ENCODE data around the gene FAM240B. TPM values are rescaled to one million over a fixed set of nuclear protein-coding genes. Genes with fewer than 3 reads are reported as not detected.

Gene FAM240B
- total RNA-seq, 1 donor from 2014 or later = not detected

DNA sequence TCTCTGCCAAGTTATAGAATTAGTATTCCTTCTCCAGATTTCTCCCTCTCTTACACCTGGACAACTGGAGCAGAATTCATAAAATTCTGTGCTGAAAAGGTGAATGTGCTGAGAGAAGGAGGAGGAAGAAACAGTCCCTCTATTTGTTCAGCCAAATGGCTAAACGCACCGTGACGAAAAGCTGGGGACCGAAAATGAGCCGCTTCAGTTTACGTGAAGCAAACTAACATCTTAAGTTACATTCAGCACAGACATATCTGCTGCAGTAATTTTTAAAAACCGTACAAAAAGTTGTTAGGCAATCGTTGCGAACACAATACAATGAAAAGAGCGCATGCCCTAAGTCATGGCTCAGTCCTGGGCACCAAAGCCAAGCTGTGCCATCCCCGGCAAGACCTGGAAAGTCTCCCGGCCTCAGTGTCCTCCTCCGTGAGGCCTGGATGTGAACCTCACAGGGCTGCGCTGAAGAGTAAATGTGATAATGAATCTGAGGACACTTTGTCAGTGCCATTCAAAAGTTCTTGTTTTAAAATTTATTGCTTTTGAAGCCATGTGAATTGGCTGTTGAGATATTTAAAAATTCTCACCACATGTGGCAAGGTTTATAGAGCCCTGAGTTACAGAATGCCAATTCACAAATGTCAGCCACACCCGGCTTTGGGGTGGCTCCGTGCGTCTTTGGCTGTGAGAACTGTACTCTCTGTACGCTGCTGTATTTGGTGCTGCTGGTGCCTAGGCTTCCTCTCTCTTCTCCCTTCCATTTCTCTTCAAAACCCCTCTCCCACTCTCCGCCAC lies 46.3 kb downstream of the FAM240B start:
- TF ChIP-seq CTCF (conservative IDR thresholded peaks at IDR 0.05; ENCODE audit: low read depth, low read length) = no peak
- no peak for DNase-seq (ENCODE audit: low read depth)
- H3K4me3 ChIP-seq (ENCODE audit: low read depth, low read length) = no peak overlapping the region

GRCh38 chr9:38671748-38672147 lies 48.2 kb downstream of the FAM240B start:
- DNase-seq (ENCODE audit: low read depth) = no peak
- peak overlapping the region; percentile 40 for H3K4me3 ChIP-seq (ENCODE audit: low read depth, low read length)
- no peak for TF ChIP-seq CTCF (conservative IDR thresholded peaks at IDR 0.05; ENCODE audit: low read depth, low read length)

GRCh38 chr9:38671372-38671731 lies 48.6 kb downstream of the FAM240B start:
- no peak overlapping the region for H3K4me3 ChIP-seq (ENCODE audit: low read depth, low read length)
- no peak for DNase-seq (ENCODE audit: low read depth)
- TF ChIP-seq CTCF (conservative IDR thresholded peaks at IDR 0.05; ENCODE audit: low read depth, low read length) = no peak

DNA sequence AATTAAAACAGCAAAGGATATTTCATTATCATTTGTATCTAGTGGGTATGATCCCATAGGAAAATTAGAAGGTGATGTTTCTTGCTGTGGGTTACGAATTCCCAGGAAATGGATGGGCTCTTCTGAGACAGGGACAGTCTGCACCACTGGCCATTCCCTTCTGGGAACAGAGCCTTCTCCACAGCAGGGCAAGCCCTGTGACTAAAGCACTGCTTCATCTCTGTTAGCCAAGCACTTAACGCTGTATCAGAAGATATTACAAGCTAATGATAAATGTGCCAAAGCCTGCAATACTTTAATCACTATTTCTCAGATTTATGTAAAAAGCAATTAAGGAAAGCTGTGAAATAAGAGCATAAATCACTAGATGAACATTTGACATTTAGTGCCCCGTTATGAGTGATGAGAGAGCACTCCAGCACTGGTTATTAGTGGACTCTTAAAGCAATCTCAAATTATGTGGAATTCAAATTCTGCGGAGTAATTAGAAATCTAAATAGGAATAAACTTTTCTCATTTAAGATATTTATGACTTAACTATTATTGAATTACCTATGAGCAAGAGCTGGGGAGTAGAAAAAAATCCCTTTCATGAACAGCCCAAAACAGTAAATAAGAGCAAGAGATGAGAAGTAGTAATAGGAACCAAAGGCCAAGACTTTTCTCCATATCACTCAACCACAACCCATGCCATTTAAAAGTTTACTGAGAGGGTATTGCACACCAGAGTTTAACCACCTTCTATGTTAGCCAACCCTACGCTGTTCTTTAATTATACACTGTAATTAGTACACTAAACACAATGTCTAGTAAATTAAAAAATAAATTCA lies 49.2 kb downstream of the FAM240B start:
- TF ChIP-seq CTCF (conservative IDR thresholded peaks at IDR 0.05; ENCODE audit: low read depth, low read length) = no peak
- no peak for DNase-seq (ENCODE audit: low read depth)
- H3K4me3 ChIP-seq (ENCODE audit: low read depth, low read length) = no peak overlapping the region

GRCh38 chr9:38668791-38669466 lies 51.0 kb downstream of the FAM240B start:
- TF ChIP-seq CTCF (conservative IDR thresholded peaks at IDR 0.05; ENCODE audit: low read depth, low read length) = no peak
- H3K4me3 ChIP-seq (ENCODE audit: low read depth, low read length) = no peak overlapping the region
- DNase-seq (ENCODE audit: low read depth) = no peak

DNA sequence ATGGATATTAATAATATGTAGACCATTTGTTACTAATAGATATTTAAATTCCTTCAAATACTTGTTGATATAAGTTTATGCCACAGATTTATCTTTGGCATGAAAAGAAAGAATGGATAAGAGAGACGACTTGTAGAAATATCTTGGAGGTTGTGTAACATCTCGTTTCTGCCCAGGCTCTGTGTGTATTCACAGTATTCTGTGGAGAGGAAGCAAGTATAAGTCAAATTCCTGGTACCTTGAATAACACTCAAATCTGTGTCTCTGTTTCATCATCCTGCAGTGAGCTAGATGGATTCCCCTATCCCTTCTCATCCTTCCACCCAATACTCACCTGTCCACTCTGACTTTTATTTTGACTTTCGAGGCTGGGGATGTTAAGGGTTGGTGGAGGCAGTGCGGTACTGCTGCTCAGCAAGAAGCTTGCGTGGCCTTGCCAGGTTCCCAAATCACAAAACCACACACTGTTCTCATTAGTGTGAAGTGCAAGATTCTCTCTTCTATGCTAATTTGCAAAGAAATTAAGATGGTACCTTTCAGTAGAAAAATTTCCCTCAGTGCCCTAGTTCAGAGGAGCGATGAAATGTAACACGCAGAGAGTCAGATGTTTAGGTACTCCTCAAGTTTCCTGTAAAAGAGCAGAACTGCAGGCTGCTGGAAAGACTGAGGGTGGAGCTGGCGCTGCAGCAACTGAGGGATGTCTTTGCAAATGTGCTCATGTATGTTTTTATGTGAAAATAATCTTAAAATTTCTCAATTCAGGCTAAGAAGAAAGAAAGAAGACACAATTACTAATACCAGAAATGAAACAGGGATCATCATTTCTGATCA lies 57.0 kb downstream of the FAM240B start:
- H3K4me3 ChIP-seq (ENCODE audit: low read depth, low read length) = no peak overlapping the region
- DNase-seq (ENCODE audit: low read depth) = no peak
- TF ChIP-seq CTCF (conservative IDR thresholded peaks at IDR 0.05; ENCODE audit: low read depth, low read length) = peak; percentile 58
